ENCODE data around the gene NDUFV2.

NDUFV2 gene

GRCh38 chr18:9102508-9103375, at the start of gene NDUFV2:
TSS of gene NDUFV2 (plus strand) at chr18:9102699. CDS start at chr18:9102744, 45 bp downstream.
- TF ChIP-seq FOXP2 (optimal IDR thresholded peaks at IDR 0.05; ENCODE audit: control extremely low read depth, extremely low read length, insufficient read depth) (peak; percentile 77), EZH2 (IDR thresholded peaks at IDR 0.05) (no peak), POLR2AphosphoS5 (IDR thresholded peaks at IDR 0.05; ENCODE audit: borderline replicate concordance, low read depth, low read length) (peak; percentile 85)
- no peaks in the 10 kb centered on the region for H3K9me3 ChIP-seq (ENCODE audit: low read depth, low read length)
- H3K9ac ChIP-seq (ENCODE audit: insufficient read length): peak within 1 kb of the TSS; percentile 94
- peak within 1 kb of the TSS; percentile 96 for H3K4me3 ChIP-seq
- no peak for DNase-seq (ENCODE audit: low read depth, low spot score)
- H3K27ac ChIP-seq: peak within 1 kb of the TSS; percentile 76
- peaks cover 16% of the 10 kb centered on the region; the same call in 1 of the 2 replicates for H3K36me3 ChIP-seq (ENCODE audit: insufficient read depth, low read length)

- no peak overlapping the region for H3K4me3 ChIP-seq
- no peaks in the 10 kb centered on the region for H3K9me3 ChIP-seq (ENCODE audit: low read depth, low read length)
- no peak overlapping the region for H3K27ac ChIP-seq
- no peak for DNase-seq (ENCODE audit: low read depth, low spot score)
- TF ChIP-seq FOXP2 (optimal IDR thresholded peaks at IDR 0.05; ENCODE audit: control extremely low read depth, extremely low read length, insufficient read depth) (no peak), EZH2 (IDR thresholded peaks at IDR 0.05) (no peak), POLR2AphosphoS5 (IDR thresholded peaks at IDR 0.05; ENCODE audit: borderline replicate concordance, low read depth, low read length) (no peak)
- H3K36me3 ChIP-seq (ENCODE audit: insufficient read depth, low read length): no peaks in the 10 kb centered on the region
- H3K9ac ChIP-seq (ENCODE audit: insufficient read length): no peak overlapping the region
Observed at GRCh38 chr18:9053814-9054213, 48.7 kb upstream of the NDUFV2 start.

- DNase-seq (ENCODE audit: low read depth, low spot score): no peak
- no peak overlapping the region for H3K27ac ChIP-seq
Observed at GRCh38 chr18:9055185-9055584, 47.3 kb upstream of the NDUFV2 start.

GRCh38 chr18:9055626-9056025, 46.9 kb upstream of the NDUFV2 start:
- H3K27ac ChIP-seq: no peak overlapping the region
- H3K9me3 ChIP-seq (ENCODE audit: low read depth, low read length): no peaks in the 10 kb centered on the region
- DNase-seq (ENCODE audit: low read depth, low spot score): no peak
- no peaks in the 10 kb centered on the region for H3K36me3 ChIP-seq (ENCODE audit: insufficient read depth, low read length)
- no peak overlapping the region for H3K9ac ChIP-seq (ENCODE audit: insufficient read length)
- TF ChIP-seq FOXP2 (optimal IDR thresholded peaks at IDR 0.05; ENCODE audit: control extremely low read depth, extremely low read length, insufficient read depth) (no peak), EZH2 (IDR thresholded peaks at IDR 0.05) (no peak), POLR2AphosphoS5 (IDR thresholded peaks at IDR 0.05; ENCODE audit: borderline replicate concordance, low read depth, low read length) (no peak)
- H3K4me3 ChIP-seq: no peak overlapping the region

More at GRCh38 chr18:9055185-9055584, 47.3 kb upstream of the NDUFV2 start:
- Histone ChIP-seq H3K4me3 (no peak overlapping the region), H3K9ac (ENCODE audit: insufficient read length) (no peak overlapping the region), H3K36me3 (ENCODE audit: insufficient read depth, low read length) (no peaks in the 10 kb centered on the region), H3K9me3 (ENCODE audit: low read depth, low read length) (no peaks in the 10 kb centered on the region)
- TF ChIP-seq POLR2AphosphoS5 (IDR thresholded peaks at IDR 0.05; ENCODE audit: borderline replicate concordance, low read depth, low read length) (no peak), EZH2 (IDR thresholded peaks at IDR 0.05) (no peak), FOXP2 (optimal IDR thresholded peaks at IDR 0.05; ENCODE audit: control extremely low read depth, extremely low read length, insufficient read depth) (no peak)

- no peak overlapping the region for H3K27ac ChIP-seq
- TF ChIP-seq EZH2 (IDR thresholded peaks at IDR 0.05) (no peak), FOXP2 (optimal IDR thresholded peaks at IDR 0.05; ENCODE audit: control extremely low read depth, extremely low read length, insufficient read depth) (no peak), POLR2AphosphoS5 (IDR thresholded peaks at IDR 0.05; ENCODE audit: borderline replicate concordance, low read depth, low read length) (no peak)
- H3K9me3 ChIP-seq (ENCODE audit: low read depth, low read length): no peaks in the 10 kb centered on the region
- no peak overlapping the region for H3K4me3 ChIP-seq
- H3K36me3 ChIP-seq (ENCODE audit: insufficient read depth, low read length): no peaks in the 10 kb centered on the region
- no peak for DNase-seq (ENCODE audit: low read depth, low spot score)
- H3K9ac ChIP-seq (ENCODE audit: insufficient read length): no peak overlapping the region
Observed at GRCh38 chr18:9057646-9058045, 44.9 kb upstream of the NDUFV2 start.

- TF ChIP-seq POLR2AphosphoS5 (IDR thresholded peaks at IDR 0.05; ENCODE audit: borderline replicate concordance, low read depth, low read length) (no peak), FOXP2 (optimal IDR thresholded peaks at IDR 0.05; ENCODE audit: control extremely low read depth, extremely low read length, insufficient read depth) (no peak), EZH2 (IDR thresholded peaks at IDR 0.05) (no peak)
- Histone ChIP-seq H3K9me3 (ENCODE audit: low read depth, low read length) (no peaks in the 10 kb centered on the region), H3K4me3 (no peak overlapping the region), H3K9ac (ENCODE audit: insufficient read length) (no peak overlapping the region), H3K27ac (no peak overlapping the region), H3K36me3 (ENCODE audit: insufficient read depth, low read length) (no peaks in the 10 kb centered on the region)
- DNase-seq (ENCODE audit: low read depth, low spot score): no peak
Observed at GRCh38 chr18:9058406-9058805, 44.1 kb upstream of the NDUFV2 start.

GRCh38 chr18:9062418-9062751, 40.1 kb upstream of the NDUFV2 start:
- TF ChIP-seq POLR2AphosphoS5 (IDR thresholded peaks at IDR 0.05; ENCODE audit: borderline replicate concordance, low read depth, low read length): no peak
- no peak for TF ChIP-seq FOXP2 (optimal IDR thresholded peaks at IDR 0.05; ENCODE audit: control extremely low read depth, extremely low read length, insufficient read depth)
- no peak for TF ChIP-seq EZH2 (IDR thresholded peaks at IDR 0.05)
- Histone ChIP-seq H3K9ac (ENCODE audit: insufficient read length) (no peak overlapping the region), H3K4me3 (no peak overlapping the region)

GRCh38 chr18:9065864-9066263, 36.6 kb upstream of the NDUFV2 start:
- no peaks in the 10 kb centered on the region for H3K36me3 ChIP-seq (ENCODE audit: insufficient read depth, low read length)
- DNase-seq (ENCODE audit: low read depth, low spot score): no peak
- no peak overlapping the region for H3K27ac ChIP-seq
- no peak overlapping the region for H3K9ac ChIP-seq (ENCODE audit: insufficient read length)
- TF ChIP-seq POLR2AphosphoS5 (IDR thresholded peaks at IDR 0.05; ENCODE audit: borderline replicate concordance, low read depth, low read length) (no peak), EZH2 (IDR thresholded peaks at IDR 0.05) (no peak), FOXP2 (optimal IDR thresholded peaks at IDR 0.05; ENCODE audit: control extremely low read depth, extremely low read length, insufficient read depth) (no peak)
- no peak overlapping the region for H3K4me3 ChIP-seq
- no peaks in the 10 kb centered on the region for H3K9me3 ChIP-seq (ENCODE audit: low read depth, low read length)

More at GRCh38 chr18:9062418-9062751, 40.1 kb upstream of the NDUFV2 start:
- Histone ChIP-seq H3K9me3 (ENCODE audit: low read depth, low read length) (no peaks in the 10 kb centered on the region), H3K27ac (no peak overlapping the region), H3K36me3 (ENCODE audit: insufficient read depth, low read length) (no peaks in the 10 kb centered on the region)
- DNase-seq (ENCODE audit: low read depth, low spot score): no peak

All from SK-N-MC (cell line).